GM23338 (cell line): ENCODE measurements around the gene PXK. TPM values are rescaled to one million over a fixed set of nuclear protein-coding genes. Genes with fewer than 3 reads are reported as not detected.

Source experiments
- ATAC-seq: fragments of 200-7000 bp; cut with Tn5 transposase; 3 replicates; pipeline ENCODE4 v1.9.1; 2020
- DNase-seq: peaks from one replicate; pipeline ENCODE4 v3.0.0-alpha.2; 2015; ENCODE audit warnings: low spot score
- H2AFZ ChIP-seq: fragments of 200-600 bp; sonication (generic); 2 replicates; pipeline ENCODE4 v1.8.0; 2016; ENCODE audit warnings: antibody characterized with exemption, mild to moderate bottlenecking, moderate library complexity
- H3F3A ChIP-seq: fragments of 200-600 bp; sonication (generic); replicated peaks from 2 replicates; pipeline ENCODE4 v1.8.0; 2017; ENCODE audit warnings: antibody characterized with exemption, mixed run types, low read depth
- H3K27ac ChIP-seq: fragments of 200-600 bp; sonication (generic); 2 replicates; pipeline ENCODE4 v1.6.1; 2016; ENCODE audit warnings: low read depth
- H3K27me3 ChIP-seq: fragments of 200-600 bp; sonication (generic); 2 replicates; pipeline ENCODE4 v1.8.0; 2016; ENCODE audit warnings: mild to moderate bottlenecking, mixed run types, moderate library complexity; ENCODE audit not compliant: insufficient read depth
- H3K36me3 ChIP-seq: fragments of 200-600 bp; sonication (generic); 2 replicates; pipeline ENCODE4 v1.8.0; 2016; ENCODE audit warnings: mild to moderate bottlenecking; ENCODE audit not compliant: insufficient read depth
- H3K4me1 ChIP-seq: fragments of 200-600 bp; sonication (generic); 2 replicates; pipeline ENCODE4 v1.8.0; 2016; ENCODE audit warnings: mild to moderate bottlenecking, moderate library complexity; ENCODE audit not compliant: insufficient read depth
- H3K4me2 ChIP-seq: fragments of 200-600 bp; sonication (generic); 2 replicates; pipeline ENCODE4 v1.7.1; 2017; ENCODE audit warnings: mixed run types
- H3K4me3 ChIP-seq: fragments of 200-600 bp; sonication (generic); 2 replicates; pipeline ENCODE4 v1.6.1; 2016; ENCODE audit warnings: mixed run types
- H3K79me2 ChIP-seq: fragments of 200-600 bp; sonication (generic); replicated peaks from 2 replicates; pipeline ENCODE4 v1.8.0; 2017; ENCODE audit warnings: mild to moderate bottlenecking; ENCODE audit not compliant: insufficient read depth
- H3K9me2 ChIP-seq: fragments of 200-600 bp; sonication (generic); 2 replicates; pipeline ENCODE4 v1.8.0; 2017; ENCODE audit not compliant: insufficient read depth
- H4K20me1 ChIP-seq: fragments of 200-600 bp; sonication (generic); replicated peaks from 2 replicates; pipeline ENCODE4 v1.8.0; 2017; ENCODE audit warnings: mild to moderate bottlenecking; ENCODE audit not compliant: insufficient read depth
- H3K27ac Mint-ChIP-seq: 2 replicates; pipeline ENCODE4 v1.8.0; 2020; ENCODE audit warnings: inconsistent platforms, mild to moderate bottlenecking, moderate library complexity, mixed read lengths
- H3K27me3 Mint-ChIP-seq: 3 replicates; pipeline ENCODE4 v1.8.0; 2022; ENCODE audit warnings: low read depth, mild to moderate bottlenecking, moderate library complexity, mixed read lengths, inconsistent platforms; ENCODE audit not compliant: insufficient read depth, poor library complexity
- H3K36me3 Mint-ChIP-seq: 3 replicates; pipeline ENCODE4 v1.8.0; 2021; ENCODE audit warnings: low read depth, mild to moderate bottlenecking, inconsistent platforms, moderate library complexity, mixed read lengths
- H3K4me1 Mint-ChIP-seq: 3 replicates; pipeline ENCODE4 v1.8.0; 2020; ENCODE audit warnings: mild to moderate bottlenecking, inconsistent platforms, mixed read lengths
- H3K4me3 Mint-ChIP-seq: 3 replicates; pipeline ENCODE4 v1.8.0; 2021; ENCODE audit warnings: moderate library complexity, mild to moderate bottlenecking, inconsistent platforms, mixed read lengths
- H3K9me3 Mint-ChIP-seq: 3 replicates; pipeline ENCODE4 v1.8.0; 2020; ENCODE audit warnings: moderate library complexity, mild to moderate bottlenecking, inconsistent platforms, mixed read lengths
- CREB1 ChIP-seq: fragments of 250-450 bp; sonication (Bioruptor Pico); IDR thresholded peaks from 2 replicates; pipeline ENCODE4 v1.5.0; 2020; ENCODE audit warnings: low read depth, mild to moderate bottlenecking, moderate library complexity
- CTCF ChIP-seq, 2 experiments: fragments of 200-600 bp in 1 of 2; sonication (generic) in 1 of 2; conservative IDR thresholded peaks; 2 replicates each; pipeline versions ENCODE4 v1.5.1 to v1.6.1; 2016 to 2017; ENCODE audit warnings: antibody characterized with exemption in 2 of 2, low read depth in 2 of 2, mild to moderate bottlenecking in 2 of 2, moderate library complexity in 1 of 2
- ETS1 ChIP-seq: IDR thresholded peaks from 2 replicates; pipeline ENCODE4 v1.6.1; 2016; ENCODE audit warnings: antibody characterized with exemption
- EZH2 ChIP-seq: fragments of 200-600 bp; sonication (generic); IDR thresholded peaks from one replicate; pipeline ENCODE4 v1.8.0; 2017; ENCODE audit warnings: antibody characterized with exemption, mild to moderate bottlenecking, low read depth; ENCODE audit not compliant: unreplicated experiment
- EZH2phosphoT487 ChIP-seq: fragments of 200-600 bp; sonication (generic); IDR thresholded peaks from one replicate; pipeline ENCODE4 v1.8.1; 2018; ENCODE audit warnings: antibody characterized with exemption; ENCODE audit not compliant: unreplicated experiment
- POLR2AphosphoS5 ChIP-seq: IDR thresholded peaks from 2 replicates; pipeline ENCODE4 v1.6.1; 2016; ENCODE audit warnings: antibody characterized with exemption, low read depth
- REST ChIP-seq: IDR thresholded peaks from one replicate; pipeline ENCODE4 v1.6.1; 2018; ENCODE audit warnings: antibody characterized with exemption; ENCODE audit not compliant: unreplicated experiment
- ZNF462 ChIP-seq: fragments of 250-450 bp; sonication (Bioruptor Pico); IDR thresholded peaks from 2 replicates; pipeline ENCODE4 v1.5.0; 2020; ENCODE audit warnings: mild to moderate bottlenecking, moderate library complexity
- polyA plus RNA-seq: library from polyadenylated mRNA; unstranded; fragments of >200 nt; fragmentation: Nextera tagmentation; extraction: Ambion mirVana; gene quantifications from 2 replicates; pipeline ENCODE4 v1.2.1, GENCODE V29; 2016
- total RNA-seq: library from RNA; depleted of rRNA; stranded (reverse); fragments of >200 nt; shearing (Covaris generic); gene quantifications from 2 replicates; pipeline ENCODE4 v1.2.3, GENCODE V29; 2014

The PXK gene
- total and polyA plus RNA-seq, 2 experiments from 2014 or later, result 6.4 to 6.5 TPM

- no peak for ATAC-seq
- H3K4me3 Mint-ChIP-seq, result no peak overlapping the region
- Histone ChIP-seq H3K4me1 (peaks cover 11% of the 10 kb centered on the region), H3K4me3 (no peak overlapping the region), H3K4me2 (no peak overlapping the region), H2AFZ (no peak overlapping the region), H3K27ac (no peak overlapping the region), H3K79me2 (no peaks in the 10 kb centered on the region), H3F3A (no peaks in the 10 kb centered on the region; the same call in 1 of the 2 replicates), H4K20me1 (no peaks in the 10 kb centered on the region), H3K36me3 (no peaks in the 10 kb centered on the region), H3K27me3 (peaks cover 25% of the 10 kb centered on the region), H3K9me2 (no peaks in the 10 kb centered on the region)
- H3K36me3 Mint-ChIP-seq, result no peaks in the 10 kb centered on the region
- H3K27ac Mint-ChIP-seq, result no peak overlapping the region
- peaks cover 13% of the 10 kb centered on the region for H3K4me1 Mint-ChIP-seq
- H3K9me3 Mint-ChIP-seq, result no peaks in the 10 kb centered on the region
- no peak for DNase-seq
- peaks cover 15% of the 10 kb centered on the region for H3K27me3 Mint-ChIP-seq
- no peak for TF ChIP-seq REST
- no peak for TF ChIP-seq ZNF462
- TF ChIP-seq EZH2phosphoT487, result no peak
- TF ChIP-seq POLR2AphosphoS5, result no peak
- no peak for TF ChIP-seq ETS1
- TF ChIP-seq CREB1, result no peak
- no peak for TF ChIP-seq EZH2
- TF ChIP-seq CTCF (conservative IDR thresholded peaks at IDR 0.05; ENCODE audit: low read depth in 2 of 2), result no peak
Observed at GRCh38 chr3:58329922-58330413, 2.7 kb upstream of the PXK start.
